ENCODE measurements around the gene IRGQ.

- no peak for TF ChIP-seq CTCF (IDR thresholded peaks at IDR 0.05; ENCODE audit: low read depth, low read length, poor library complexity, severe bottlenecking)
- TF ChIP-seq EZH2phosphoT487 (IDR thresholded peaks at IDR 0.05; ENCODE audit: borderline replicate concordance, low read length), result no peak
Observed at GRCh38 chr19:43595605-43595998, 332 bp downstream of the IRGQ start.

All from DOHH2 (cell line).